ENCODE data around the gene SEC61A2.
A peak's percentile ranks its signal among the peaks of the same experiment; 100 is the strongest.
"Not testable (repeated sequence)": the region's sequence is repeated elsewhere in the genome, so short reads cannot be mapped to it uniquely, and the experiment has no call there.

The SEC61A2 gene

GRCh38 chr10:12160664-12161063 lies 31.2 kb downstream of the SEC61A2 start:
- WGBS = 87% methylated on average over 5 of the region's 5 CpGs
- Histone ChIP-seq H3K27ac (ENCODE audit: low read depth, low read length) (no peak overlapping the region), H3K36me3 (ENCODE audit: insufficient read depth, low read length) (peaks cover 73% of the 10 kb centered on the region)

GRCh38 chr10:12162927-12163326 lies 33.5 kb downstream of the SEC61A2 start:
- no peak overlapping the region for H3K4me3 ChIP-seq (ENCODE audit: low read length)
- H3K4me1 ChIP-seq (ENCODE audit: insufficient read depth, low read length) = no peaks in the 10 kb centered on the region
- no peak overlapping the region for H3K9ac ChIP-seq (ENCODE audit: low read depth, low read length)
- no peaks in the 10 kb centered on the region for H3K27me3 ChIP-seq (ENCODE audit: insufficient read depth, low read length)
- H3K9me3 ChIP-seq (ENCODE audit: insufficient read depth, low read depth, low read length) = no peaks in the 10 kb centered on the region
- peaks cover 91% of the 10 kb centered on the region for H3K36me3 ChIP-seq (ENCODE audit: insufficient read depth, low read length)
- WGBS = 93% methylated on average over 6 of the region's 6 CpGs
- no peak overlapping the region for H3K27ac ChIP-seq (ENCODE audit: low read depth, low read length)

More at GRCh38 chr10:12160664-12161063, 31.2 kb downstream of the SEC61A2 start:
- Histone ChIP-seq H3K9ac (ENCODE audit: low read depth, low read length) (no peak overlapping the region), H3K4me1 (ENCODE audit: insufficient read depth, low read length) (no peaks in the 10 kb centered on the region), H3K27me3 (ENCODE audit: insufficient read depth, low read length) (no peaks in the 10 kb centered on the region), H3K9me3 (ENCODE audit: insufficient read depth, low read depth, low read length) (no peaks in the 10 kb centered on the region), H3K4me3 (ENCODE audit: low read length) (no peak overlapping the region)

- Histone ChIP-seq H3K4me3 (ENCODE audit: low read length) (no peak overlapping the region), H3K36me3 (ENCODE audit: insufficient read depth, low read length) (peaks cover 90% of the 10 kb centered on the region), H3K9me3 (ENCODE audit: insufficient read depth, low read depth, low read length) (no peaks in the 10 kb centered on the region), H3K27me3 (ENCODE audit: insufficient read depth, low read length) (no peaks in the 10 kb centered on the region), H3K9ac (ENCODE audit: low read depth, low read length) (no peak overlapping the region), H3K27ac (ENCODE audit: low read depth, low read length) (no peak overlapping the region), H3K4me1 (ENCODE audit: insufficient read depth, low read length) (no peaks in the 10 kb centered on the region)
- 93% methylated on average over 12 of the region's 12 CpGs for WGBS
These were observed 34.6 kb downstream of the SEC61A2 start for GRCh38 chr10:12164085-12164484.

GRCh38 chr10:12165036-12165435 lies 35.6 kb downstream of the SEC61A2 start:
- H3K27me3 ChIP-seq (ENCODE audit: insufficient read depth, low read length) = no peaks in the 10 kb centered on the region
- no peak overlapping the region for H3K27ac ChIP-seq (ENCODE audit: low read depth, low read length)
- WGBS = 90% methylated on average over 3 of the region's 3 CpGs
- H3K36me3 ChIP-seq (ENCODE audit: insufficient read depth, low read length) = peaks cover 90% of the 10 kb centered on the region
- no peak overlapping the region for H3K9ac ChIP-seq (ENCODE audit: low read depth, low read length)
- H3K4me1 ChIP-seq (ENCODE audit: insufficient read depth, low read length) = no peaks in the 10 kb centered on the region
- H3K9me3 ChIP-seq (ENCODE audit: insufficient read depth, low read depth, low read length) = no peaks in the 10 kb centered on the region
- H3K4me3 ChIP-seq (ENCODE audit: low read length) = no peak overlapping the region

GRCh38 chr10:12165999-12166775 lies 36.7 kb downstream of the SEC61A2 start:
- no peaks in the 10 kb centered on the region for H3K27me3 ChIP-seq (ENCODE audit: insufficient read depth, low read length)
- H3K4me3 ChIP-seq (ENCODE audit: low read length) = no peak overlapping the region
- WGBS = 93% methylated on average over 6 of the region's 6 CpGs
- peaks cover 90% of the 10 kb centered on the region for H3K36me3 ChIP-seq (ENCODE audit: insufficient read depth, low read length)
- no peak overlapping the region for H3K27ac ChIP-seq (ENCODE audit: low read depth, low read length)
- no peak overlapping the region for H3K9ac ChIP-seq (ENCODE audit: low read depth, low read length)
- no peaks in the 10 kb centered on the region for H3K4me1 ChIP-seq (ENCODE audit: insufficient read depth, low read length)
- no peaks in the 10 kb centered on the region for H3K9me3 ChIP-seq (ENCODE audit: insufficient read depth, low read depth, low read length)

- WGBS = 97% methylated on average over 6 of the region's 6 CpGs
- not testable (repeated sequence) for H3K27ac ChIP-seq (ENCODE audit: low read depth, low read length); H3K4me3 ChIP-seq (ENCODE audit: low read length); H3K27me3 ChIP-seq (ENCODE audit: insufficient read depth, low read length); H3K4me1 ChIP-seq (ENCODE audit: insufficient read depth, low read length); H3K9me3 ChIP-seq (ENCODE audit: insufficient read depth, low read depth, low read length); H3K9ac ChIP-seq (ENCODE audit: low read depth, low read length)
- H3K36me3 ChIP-seq (ENCODE audit: insufficient read depth, low read length) = peaks cover 81% of the 10 kb centered on the region
These were observed 42.0 kb downstream of the SEC61A2 start for GRCh38 chr10:12171512-12171911.

- H3K27me3 ChIP-seq (ENCODE audit: insufficient read depth, low read length) = no peaks in the 10 kb centered on the region
- H3K9ac ChIP-seq (ENCODE audit: low read depth, low read length) = no peak overlapping the region
- 97% methylated on average over 8 of the region's 9 CpGs for WGBS
- H3K36me3 ChIP-seq (ENCODE audit: insufficient read depth, low read length) = peaks cover 62% of the 10 kb centered on the region
- no peaks in the 10 kb centered on the region for H3K9me3 ChIP-seq (ENCODE audit: insufficient read depth, low read depth, low read length)
- H3K4me1 ChIP-seq (ENCODE audit: insufficient read depth, low read length) = peaks cover 18% of the 10 kb centered on the region
- no peak overlapping the region for H3K27ac ChIP-seq (ENCODE audit: low read depth, low read length)
- H3K4me3 ChIP-seq (ENCODE audit: low read length) = no peak overlapping the region
These were observed 48.2 kb downstream of the SEC61A2 start for GRCh38 chr10:12177642-12178041.

GRCh38 chr10:12179606-12180170 lies 50.2 kb downstream of the SEC61A2 start:
- H3K9me3 ChIP-seq (ENCODE audit: insufficient read depth, low read depth, low read length) = no peaks in the 10 kb centered on the region
- H3K27me3 ChIP-seq (ENCODE audit: insufficient read depth, low read length) = no peaks in the 10 kb centered on the region
- peaks cover 65% of the 10 kb centered on the region for H3K36me3 ChIP-seq (ENCODE audit: insufficient read depth, low read length)
- H3K4me1 ChIP-seq (ENCODE audit: insufficient read depth, low read length) = peaks cover 18% of the 10 kb centered on the region
- H3K4me3 ChIP-seq (ENCODE audit: low read length) = no peak overlapping the region; the same call in 1 of the 2 replicates
- H3K27ac ChIP-seq (ENCODE audit: low read depth, low read length) = peak overlapping the region; percentile 85
- H3K9ac ChIP-seq (ENCODE audit: low read depth, low read length) = no peak overlapping the region
- 94% methylated on average over 4 of the region's 4 CpGs for WGBS

- WGBS = 31% methylated on average over 9 of the region's 9 CpGs
- Histone ChIP-seq H3K27ac (ENCODE audit: low read depth, low read length) (peak overlapping the region; percentile 85), H3K4me3 (ENCODE audit: low read length) (no peak overlapping the region; the same call in 1 of the 2 replicates), H3K27me3 (ENCODE audit: insufficient read depth, low read length) (no peaks in the 10 kb centered on the region), H3K9me3 (ENCODE audit: insufficient read depth, low read depth, low read length) (no peaks in the 10 kb centered on the region), H3K4me1 (ENCODE audit: insufficient read depth, low read length) (peaks cover 18% of the 10 kb centered on the region), H3K36me3 (ENCODE audit: insufficient read depth, low read length) (peaks cover 67% of the 10 kb centered on the region), H3K9ac (ENCODE audit: low read depth, low read length) (peak overlapping the region; percentile 41; the same call in 1 of the 2 replicates)
These were observed 50.9 kb downstream of the SEC61A2 start for GRCh38 chr10:12180221-12180974.

GRCh38 chr10:12181065-12181775 lies 51.7 kb downstream of the SEC61A2 start:
- Histone ChIP-seq H3K27me3 (ENCODE audit: insufficient read depth, low read length) (no peaks in the 10 kb centered on the region), H3K27ac (ENCODE audit: low read depth, low read length) (peak overlapping the region; percentile 85; the same call in 1 of the 2 replicates), H3K4me1 (ENCODE audit: insufficient read depth, low read length) (peaks cover 18% of the 10 kb centered on the region), H3K9ac (ENCODE audit: low read depth, low read length) (no peak overlapping the region), H3K4me3 (ENCODE audit: low read length) (no peak overlapping the region), H3K9me3 (ENCODE audit: insufficient read depth, low read depth, low read length) (no peaks in the 10 kb centered on the region), H3K36me3 (ENCODE audit: insufficient read depth, low read length) (peaks cover 71% of the 10 kb centered on the region)
- WGBS = 87% methylated on average over 13 of the region's 13 CpGs

Measured in HUES64 (cell line).